ENCODE measurements around the gene RBBP6. TPM values are rescaled to one million over a fixed set of nuclear protein-coding genes. Genes with fewer than 3 reads are reported as not detected.

The RBBP6 gene
- polyA plus RNA-seq, 1 of the 3 experiments (the other 2 are of a cell fraction): 15.1 TPM

DNA sequence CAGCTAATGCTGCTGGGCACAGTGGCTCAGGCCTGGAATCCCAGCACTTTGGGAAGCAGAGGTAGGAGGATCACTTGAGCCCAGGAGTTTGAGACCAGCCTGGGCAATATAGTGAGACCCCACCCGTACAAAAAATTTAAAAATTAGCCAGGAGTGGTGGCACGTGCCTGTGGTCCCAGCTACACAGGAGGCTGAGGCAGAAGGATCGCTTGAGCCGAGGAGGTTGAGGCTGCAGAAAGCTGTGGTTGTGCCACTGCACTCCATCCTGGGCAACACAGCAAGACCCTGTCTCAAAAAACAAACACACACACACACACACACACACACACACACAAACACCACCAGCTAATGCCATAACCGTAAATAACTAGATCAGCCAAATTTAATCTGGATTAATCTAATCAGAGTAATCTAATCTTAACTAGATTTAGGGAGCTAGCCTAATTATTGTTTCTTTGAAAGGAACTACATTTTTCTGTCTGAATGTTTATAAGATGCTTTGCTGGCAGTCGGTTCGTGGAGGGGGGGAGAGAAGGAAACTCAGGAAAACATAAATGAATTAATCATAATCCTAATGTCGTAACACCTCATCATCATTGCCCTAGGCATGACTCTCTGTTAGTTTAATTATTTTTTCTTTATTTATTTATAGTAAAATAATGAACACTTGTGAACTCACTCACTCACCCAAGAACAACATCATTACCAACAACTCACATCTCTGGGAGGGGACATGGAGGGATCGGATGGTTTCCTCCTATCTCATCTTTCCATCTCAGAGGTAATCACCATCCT, 12.5 kb upstream of the RBBP6 start:
- 88% methylated on average over 9 of the region's 9 CpGs for WGBS (ENCODE audit: low lambda C conversion rate)
- no peaks in the 10 kb centered on the region for H3K9me3 ChIP-seq
- H3K9me2 ChIP-seq: no peaks in the 10 kb centered on the region
- ChIA-PET POLR2A (no interaction called here), CTCF (interaction anchor here (1.0 to 6.9 kb wide), 4 partner anchors 9 to 22 kb away, joined by 3 to 32 read pairs (median 4); no protein-coding TSS in a partner anchor)
- TF ChIP-seq EP300 (IDR thresholded peaks at IDR 0.05; ENCODE audit: borderline replicate concordance in 1 of 2, low read depth in 1 of 2, low read length in 1 of 2) (no peak), RXRA (IDR thresholded peaks at IDR 0.05; ENCODE audit: borderline replicate concordance, low read depth) (no peak), NRF1 (IDR thresholded peaks at IDR 0.05; ENCODE audit: low read depth, low read length) (no peak), POLR2AphosphoS5 (IDR thresholded peaks at IDR 0.05; ENCODE audit: low read depth, low read length) (no peak), SIN3A (IDR thresholded peaks at IDR 0.05; ENCODE audit: borderline replicate concordance, low read depth, low read length) (no peak), RCOR1 (IDR thresholded peaks at IDR 0.05; ENCODE audit: low read length) (no peak), MXI1 (IDR thresholded peaks at IDR 0.05; ENCODE audit: low read depth, low read length) (no peak), RFX5 (IDR thresholded peaks at IDR 0.05; ENCODE audit: low read length) (no peak), FOXM1 (IDR thresholded peaks at IDR 0.05; ENCODE audit: low read depth) (no peak), NFIC (IDR thresholded peaks at IDR 0.05; ENCODE audit: borderline replicate concordance) (no peak)
- TF ChIP-seq, protein P1, sequence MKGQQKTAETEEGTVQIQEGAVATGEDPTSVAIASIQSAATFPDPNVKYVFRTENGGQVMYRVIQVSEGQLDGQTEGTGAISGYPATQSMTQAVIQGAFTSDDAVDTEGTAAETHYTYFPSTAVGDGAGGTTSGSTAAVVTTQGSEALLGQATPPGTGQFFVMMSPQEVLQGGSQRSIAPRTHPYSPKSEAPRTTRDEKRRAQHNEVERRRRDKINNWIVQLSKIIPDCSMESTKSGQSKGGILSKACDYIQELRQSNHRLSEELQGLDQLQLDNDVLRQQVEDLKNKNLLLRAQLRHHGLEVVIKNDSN (IDR thresholded peaks at IDR 0.05; ENCODE audit: borderline replicate concordance, low read depth): no peak
- TF ChIP-seq, protein P2, sequence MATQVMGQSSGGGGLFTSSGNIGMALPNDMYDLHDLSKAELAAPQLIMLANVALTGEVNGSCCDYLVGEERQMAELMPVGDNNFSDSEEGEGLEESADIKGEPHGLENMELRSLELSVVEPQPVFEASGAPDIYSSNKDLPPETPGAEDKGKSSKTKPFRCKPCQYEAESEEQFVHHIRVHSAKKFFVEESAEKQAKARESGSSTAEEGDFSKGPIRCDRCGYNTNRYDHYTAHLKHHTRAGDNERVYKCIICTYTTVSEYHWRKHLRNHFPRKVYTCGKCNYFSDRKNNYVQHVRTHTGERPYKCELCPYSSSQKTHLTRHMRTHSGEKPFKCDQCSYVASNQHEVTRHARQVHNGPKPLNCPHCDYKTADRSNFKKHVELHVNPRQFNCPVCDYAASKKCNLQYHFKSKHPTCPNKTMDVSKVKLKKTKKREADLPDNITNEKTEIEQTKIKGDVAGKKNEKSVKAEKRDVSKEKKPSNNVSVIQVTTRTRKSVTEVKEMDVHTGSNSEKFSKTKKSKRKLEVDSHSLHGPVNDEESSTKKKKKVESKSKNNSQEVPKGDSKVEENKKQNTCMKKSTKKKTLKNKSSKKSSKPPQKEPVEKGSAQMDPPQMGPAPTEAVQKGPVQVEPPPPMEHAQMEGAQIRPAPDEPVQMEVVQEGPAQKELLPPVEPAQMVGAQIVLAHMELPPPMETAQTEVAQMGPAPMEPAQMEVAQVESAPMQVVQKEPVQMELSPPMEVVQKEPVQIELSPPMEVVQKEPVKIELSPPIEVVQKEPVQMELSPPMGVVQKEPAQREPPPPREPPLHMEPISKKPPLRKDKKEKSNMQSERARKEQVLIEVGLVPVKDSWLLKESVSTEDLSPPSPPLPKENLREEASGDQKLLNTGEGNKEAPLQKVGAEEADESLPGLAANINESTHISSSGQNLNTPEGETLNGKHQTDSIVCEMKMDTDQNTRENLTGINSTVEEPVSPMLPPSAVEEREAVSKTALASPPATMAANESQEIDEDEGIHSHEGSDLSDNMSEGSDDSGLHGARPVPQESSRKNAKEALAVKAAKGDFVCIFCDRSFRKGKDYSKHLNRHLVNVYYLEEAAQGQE (IDR thresholded peaks at IDR 0.05; ENCODE audit: low read depth, low read length): no peak
- TF ChIP-seq, protein P3, sequence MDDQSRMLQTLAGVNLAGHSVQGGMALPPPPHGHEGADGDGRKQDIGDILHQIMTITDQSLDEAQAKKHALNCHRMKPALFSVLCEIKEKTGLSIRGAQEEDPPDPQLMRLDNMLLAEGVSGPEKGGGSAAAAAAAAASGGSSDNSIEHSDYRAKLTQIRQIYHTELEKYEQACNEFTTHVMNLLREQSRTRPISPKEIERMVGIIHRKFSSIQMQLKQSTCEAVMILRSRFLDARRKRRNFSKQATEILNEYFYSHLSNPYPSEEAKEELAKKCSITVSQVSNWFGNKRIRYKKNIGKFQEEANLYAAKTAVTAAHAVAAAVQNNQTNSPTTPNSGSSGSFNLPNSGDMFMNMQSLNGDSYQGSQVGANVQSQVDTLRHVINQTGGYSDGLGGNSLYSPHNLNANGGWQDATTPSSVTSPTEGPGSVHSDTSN (IDR thresholded peaks at IDR 0.05): no peak
- TF ChIP-seq, protein P4, sequence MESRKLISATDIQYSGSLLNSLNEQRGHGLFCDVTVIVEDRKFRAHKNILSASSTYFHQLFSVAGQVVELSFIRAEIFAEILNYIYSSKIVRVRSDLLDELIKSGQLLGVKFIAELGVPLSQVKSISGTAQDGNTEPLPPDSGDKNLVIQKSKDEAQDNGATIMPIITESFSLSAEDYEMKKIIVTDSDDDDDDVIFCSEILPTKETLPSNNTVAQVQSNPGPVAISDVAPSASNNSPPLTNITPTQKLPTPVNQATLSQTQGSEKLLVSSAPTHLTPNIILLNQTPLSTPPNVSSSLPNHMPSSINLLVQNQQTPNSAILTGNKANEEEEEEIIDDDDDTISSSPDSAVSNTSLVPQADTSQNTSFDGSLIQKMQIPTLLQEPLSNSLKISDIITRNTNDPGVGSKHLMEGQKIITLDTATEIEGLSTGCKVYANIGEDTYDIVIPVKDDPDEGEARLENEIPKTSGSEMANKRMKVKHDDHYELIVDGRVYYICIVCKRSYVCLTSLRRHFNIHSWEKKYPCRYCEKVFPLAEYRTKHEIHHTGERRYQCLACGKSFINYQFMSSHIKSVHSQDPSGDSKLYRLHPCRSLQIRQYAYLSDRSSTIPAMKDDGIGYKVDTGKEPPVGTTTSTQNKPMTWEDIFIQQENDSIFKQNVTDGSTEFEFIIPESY (IDR thresholded peaks at IDR 0.05; ENCODE audit: borderline replicate concordance, low read depth): no peak
- TF ChIP-seq, protein P5, sequence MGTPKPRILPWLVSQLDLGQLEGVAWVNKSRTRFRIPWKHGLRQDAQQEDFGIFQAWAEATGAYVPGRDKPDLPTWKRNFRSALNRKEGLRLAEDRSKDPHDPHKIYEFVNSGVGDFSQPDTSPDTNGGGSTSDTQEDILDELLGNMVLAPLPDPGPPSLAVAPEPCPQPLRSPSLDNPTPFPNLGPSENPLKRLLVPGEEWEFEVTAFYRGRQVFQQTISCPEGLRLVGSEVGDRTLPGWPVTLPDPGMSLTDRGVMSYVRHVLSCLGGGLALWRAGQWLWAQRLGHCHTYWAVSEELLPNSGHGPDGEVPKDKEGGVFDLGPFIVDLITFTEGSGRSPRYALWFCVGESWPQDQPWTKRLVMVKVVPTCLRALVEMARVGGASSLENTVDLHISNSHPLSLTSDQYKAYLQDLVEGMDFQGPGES (IDR thresholded peaks at IDR 0.05; ENCODE audit: low read depth, low read length): no peak
- TF ChIP-seq, protein P6, sequence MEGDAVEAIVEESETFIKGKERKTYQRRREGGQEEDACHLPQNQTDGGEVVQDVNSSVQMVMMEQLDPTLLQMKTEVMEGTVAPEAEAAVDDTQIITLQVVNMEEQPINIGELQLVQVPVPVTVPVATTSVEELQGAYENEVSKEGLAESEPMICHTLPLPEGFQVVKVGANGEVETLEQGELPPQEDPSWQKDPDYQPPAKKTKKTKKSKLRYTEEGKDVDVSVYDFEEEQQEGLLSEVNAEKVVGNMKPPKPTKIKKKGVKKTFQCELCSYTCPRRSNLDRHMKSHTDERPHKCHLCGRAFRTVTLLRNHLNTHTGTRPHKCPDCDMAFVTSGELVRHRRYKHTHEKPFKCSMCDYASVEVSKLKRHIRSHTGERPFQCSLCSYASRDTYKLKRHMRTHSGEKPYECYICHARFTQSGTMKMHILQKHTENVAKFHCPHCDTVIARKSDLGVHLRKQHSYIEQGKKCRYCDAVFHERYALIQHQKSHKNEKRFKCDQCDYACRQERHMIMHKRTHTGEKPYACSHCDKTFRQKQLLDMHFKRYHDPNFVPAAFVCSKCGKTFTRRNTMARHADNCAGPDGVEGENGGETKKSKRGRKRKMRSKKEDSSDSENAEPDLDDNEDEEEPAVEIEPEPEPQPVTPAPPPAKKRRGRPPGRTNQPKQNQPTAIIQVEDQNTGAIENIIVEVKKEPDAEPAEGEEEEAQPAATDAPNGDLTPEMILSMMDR (IDR thresholded peaks at IDR 0.05): no peak
- peaks cover 0 to 11% of the 10 kb centered on the region in 2 experiments; a peak in 1 of 4 replicates for H3K4me1 ChIP-seq (ENCODE audit: control insufficient read depth in 1 of 2, insufficient read depth in 2 of 2, low read depth in 1 of 2, low read length in 1 of 2)
- H3K9ac ChIP-seq: no peak overlapping the region
- no peaks in the 10 kb centered on the region for H3K36me3 ChIP-seq (replicated peaks in 1 of 2; ENCODE audit: control insufficient read depth in 1 of 2, insufficient read depth in 2 of 2, low read length in 1 of 2)
- DNase-seq: no peak
- no peak overlapping the region for H3K27ac ChIP-seq (ENCODE audit: low read depth in 2 of 2, low read length in 1 of 2)
- no peak overlapping the region for H3K4me2 ChIP-seq
- H3K27me3 ChIP-seq (ENCODE audit: insufficient read depth): no peaks in the 10 kb centered on the region
- no peak overlapping the region for H2AFZ ChIP-seq (ENCODE audit: low read depth)
- H4K20me1 ChIP-seq (ENCODE audit: insufficient read depth): no peaks in the 10 kb centered on the region
- H3F3A ChIP-seq (replicated peaks; ENCODE audit: insufficient read depth): no peaks in the 10 kb centered on the region
- no peak overlapping the region for H3K4me3 ChIP-seq (ENCODE audit: low read depth in 2 of 2, low read length in 1 of 2)
- H3K79me2 ChIP-seq (ENCODE audit: insufficient read depth): no peaks in the 10 kb centered on the region
